ENCODE data around the gene SMG9. TPM values are rescaled to one million over a fixed set of nuclear protein-coding genes. Genes with fewer than 3 reads are reported as not detected.

Gene SMG9
- total RNA-seq, 1 experiment from 2014 or later: 52.2 TPM

DNA sequence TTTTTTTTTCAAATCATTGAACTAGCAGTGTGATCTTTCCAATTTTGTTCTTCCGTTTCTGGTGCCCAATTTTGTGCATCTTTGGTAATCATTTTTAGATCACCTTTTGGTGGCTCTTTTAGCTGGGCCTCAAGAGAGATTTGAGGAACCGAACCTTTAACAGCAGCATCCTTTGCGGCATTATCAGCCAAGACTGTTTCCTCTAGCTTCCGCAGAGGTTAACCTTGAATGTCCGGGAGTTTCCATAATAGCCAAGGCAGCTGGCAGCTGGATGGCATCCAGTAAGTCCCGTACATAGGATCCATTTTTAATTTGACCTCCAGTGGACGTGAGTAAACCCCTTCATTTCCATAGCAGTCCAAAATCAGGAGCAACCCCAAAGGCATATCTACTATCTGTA is 29.3 kb downstream of the SMG9 start:
- no peaks in the 10 kb centered on the region for H3K9me3 ChIP-seq (ENCODE audit: control insufficient read depth, low read depth, low read length)
- H2BK20ac ChIP-seq (ENCODE audit: low read depth, low read length, poor library complexity, severe bottlenecking): no peak overlapping the region
- H3K56ac ChIP-seq (ENCODE audit: insufficient read length, low read depth, low read length): no peak overlapping the region
- no peaks in the 10 kb centered on the region for H3K4me1 ChIP-seq (ENCODE audit: insufficient read depth, low read length)
- no peak overlapping the region for H3K27ac ChIP-seq (ENCODE audit: insufficient read length, low read depth, low read length)
- H2BK120ac ChIP-seq (ENCODE audit: low read depth, low read length, poor library complexity, severe bottlenecking): no peak overlapping the region
- peaks cover 2% of the 10 kb centered on the region for H3K23me2 ChIP-seq (ENCODE audit: insufficient read length, low read depth, low read length, poor library complexity, severe bottlenecking)
- Mint-ChIP-seq H3K4me1 (peaks cover 0 to 4% of the 10 kb centered on the region in 2 experiments; a peak in 1 of 4 replicates), H3K27me3 (ENCODE audit: low read depth) (peaks cover 4% of the 10 kb centered on the region; the same call in 1 of the 2 replicates), H3K4me3 (no peak overlapping the region), H3K27ac (no peak overlapping the region), H3K36me3 (ENCODE audit: insufficient read depth in 1 of 3, low read depth in 3 of 3) (peaks cover 8 to 22% (median 12%) of the 10 kb centered on the region in 3 experiments; a peak in 6 of 7 replicates), H3K9me3 (no peaks in the 10 kb centered on the region)
- H3K4me2 ChIP-seq (ENCODE audit: insufficient read depth, insufficient read length, low read length): no peak overlapping the region
- H2BK15ac ChIP-seq (ENCODE audit: low read depth, low read length): no peak overlapping the region
- H3T11ph ChIP-seq (ENCODE audit: low read length): no peak overlapping the region
- no peak overlapping the region for H3K23ac ChIP-seq (ENCODE audit: insufficient read length, low read depth, low read length)
- no peaks in the 10 kb centered on the region for H4K20me1 ChIP-seq (ENCODE audit: control insufficient read depth, insufficient read depth, insufficient read length)
- no peak overlapping the region for H4K91ac ChIP-seq (ENCODE audit: insufficient read length, low read depth, low read length)
- H3K14ac ChIP-seq (ENCODE audit: insufficient read depth, low read length): no peak overlapping the region
- H3K79me1 ChIP-seq (ENCODE audit: insufficient read depth, low read depth, low read length, poor library complexity, severe bottlenecking): no peaks in the 10 kb centered on the region
- H3K79me2 ChIP-seq (ENCODE audit: insufficient read depth, low read length): no peaks in the 10 kb centered on the region
- no CpG with 5 or more reads among the region's 7 CpGs for WGBS (ENCODE audit: extremely low coverage, insufficient read length, low lambda C conversion rate)
- H2AK5ac ChIP-seq (ENCODE audit: insufficient read length, low read length): no peak overlapping the region
- H4K8ac ChIP-seq (replicated peaks; ENCODE audit: insufficient read length, low read depth, low read length): no peak overlapping the region
- no peak overlapping the region for H3K4ac ChIP-seq (ENCODE audit: low read depth, low read length)
- H2BK5ac ChIP-seq (ENCODE audit: insufficient read length, low read length): no peak overlapping the region
- no peak overlapping the region for H3K9ac ChIP-seq (ENCODE audit: extremely low read depth, insufficient read length, low read length)
- TF ChIP-seq, protein P1, sequence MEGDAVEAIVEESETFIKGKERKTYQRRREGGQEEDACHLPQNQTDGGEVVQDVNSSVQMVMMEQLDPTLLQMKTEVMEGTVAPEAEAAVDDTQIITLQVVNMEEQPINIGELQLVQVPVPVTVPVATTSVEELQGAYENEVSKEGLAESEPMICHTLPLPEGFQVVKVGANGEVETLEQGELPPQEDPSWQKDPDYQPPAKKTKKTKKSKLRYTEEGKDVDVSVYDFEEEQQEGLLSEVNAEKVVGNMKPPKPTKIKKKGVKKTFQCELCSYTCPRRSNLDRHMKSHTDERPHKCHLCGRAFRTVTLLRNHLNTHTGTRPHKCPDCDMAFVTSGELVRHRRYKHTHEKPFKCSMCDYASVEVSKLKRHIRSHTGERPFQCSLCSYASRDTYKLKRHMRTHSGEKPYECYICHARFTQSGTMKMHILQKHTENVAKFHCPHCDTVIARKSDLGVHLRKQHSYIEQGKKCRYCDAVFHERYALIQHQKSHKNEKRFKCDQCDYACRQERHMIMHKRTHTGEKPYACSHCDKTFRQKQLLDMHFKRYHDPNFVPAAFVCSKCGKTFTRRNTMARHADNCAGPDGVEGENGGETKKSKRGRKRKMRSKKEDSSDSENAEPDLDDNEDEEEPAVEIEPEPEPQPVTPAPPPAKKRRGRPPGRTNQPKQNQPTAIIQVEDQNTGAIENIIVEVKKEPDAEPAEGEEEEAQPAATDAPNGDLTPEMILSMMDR (conservative IDR thresholded peaks at IDR 0.05): no peak
- no peak for DNase-seq
- no peak overlapping the region for H2BK12ac ChIP-seq (ENCODE audit: insufficient read length, low read depth, low read length)
- no peak overlapping the region for H2AFZ ChIP-seq (ENCODE audit: low read length)
- no peak overlapping the region for H4K5ac ChIP-seq (ENCODE audit: insufficient read length, low read depth, low read length)
- no peaks in the 10 kb centered on the region for H3K27me3 ChIP-seq (ENCODE audit: insufficient read depth, low read length)
- H3K18ac ChIP-seq (ENCODE audit: insufficient read length, low read depth, low read length): no peak overlapping the region

All from H9 (cell line).